Parathyroid adenoma (tissue), 2 donors: ENCODE results near the gene LRBA.

Experiments
- H2AFZ ChIP-seq: fragments of 300-600 bp; sonication (generic); one replicate; pipeline ENCODE4 v1.7.0; 2017; ENCODE audit warnings: antibody characterized with exemption, mild to moderate bottlenecking
- H3K27ac ChIP-seq: fragments of 300-600 bp; sonication (generic); one replicate; pipeline ENCODE4 v1.7.0; 2017
- H3K27me3 ChIP-seq: fragments of 300-600 bp; sonication (generic); one replicate; pipeline ENCODE4 v1.7.0; 2017; ENCODE audit warnings: low read length; ENCODE audit not compliant: control insufficient read depth, insufficient read depth
- H3K36me3 ChIP-seq: fragments of 300-600 bp; sonication (generic); one replicate; pipeline ENCODE4 v1.7.0; 2017; ENCODE audit warnings: low read length; ENCODE audit not compliant: control insufficient read depth, insufficient read depth
- H3K4me1 ChIP-seq: fragments of 300-600 bp; sonication (generic); one replicate; pipeline ENCODE4 v1.7.0; 2017; ENCODE audit warnings: control low read depth
- H3K4me2 ChIP-seq: fragments of 300-600 bp; sonication (generic); one replicate; pipeline ENCODE4 v1.7.0; 2017; ENCODE audit warnings: low read length
- H3K4me3 ChIP-seq: fragments of 300-600 bp; sonication (generic); one replicate; pipeline ENCODE4 v1.7.0; 2017; ENCODE audit warnings: low read depth, low read length
- H3K79me2 ChIP-seq: fragments of 300-600 bp; sonication (generic); one replicate; pipeline ENCODE4 v1.7.0; 2017; ENCODE audit warnings: control low read depth
- H3K9ac ChIP-seq: fragments of 300-600 bp; sonication (generic); one replicate; pipeline ENCODE4 v1.7.0; 2017; ENCODE audit warnings: mild to moderate bottlenecking
- H3K9me3 ChIP-seq: fragments of 300-600 bp; sonication (generic); one replicate; pipeline ENCODE4 v1.7.0; 2017; ENCODE audit warnings: low read length; ENCODE audit not compliant: control insufficient read depth
- TF ChIP-seq, protein P1 (sequence below): fragments of 300-600 bp; sonication (generic); IDR thresholded peaks from one replicate; pipeline ENCODE4 v1.7.0; 2017; ENCODE audit warnings: antibody characterized with exemption, mild to moderate bottlenecking
- donor health status: primary hyperparathyroidism.

LRBA gene

DNA sequence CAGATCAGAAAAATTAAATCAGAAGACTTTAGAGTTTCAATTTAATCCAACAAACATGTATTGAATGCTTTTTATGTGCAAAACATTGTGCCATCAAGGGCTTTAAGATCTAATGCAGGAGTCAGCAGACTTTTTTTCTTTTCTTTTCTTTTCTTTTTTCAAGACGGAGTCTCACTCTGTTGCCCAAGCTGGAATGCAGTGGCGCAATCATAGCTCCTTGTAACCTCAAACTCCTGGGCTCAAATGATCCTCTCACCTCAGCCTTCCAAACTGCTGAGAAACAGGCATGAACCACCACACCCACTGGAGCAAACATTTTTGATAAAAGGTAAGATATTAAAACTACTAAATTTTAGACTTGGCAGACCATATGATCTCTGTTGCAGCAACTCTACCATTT is 24.6 kb upstream of the LRBA start:
- Histone ChIP-seq H3K4me3 (no peak overlapping the region), H3K36me3 (no peaks in the 10 kb centered on the region), H3K4me2 (no peak overlapping the region), H3K9ac (no peak overlapping the region), H3K4me1 (no peaks in the 10 kb centered on the region), H3K27me3 (no peaks in the 10 kb centered on the region), H3K9me3 (no peaks in the 10 kb centered on the region), H3K27ac (no peak overlapping the region), H3K79me2 (no peaks in the 10 kb centered on the region), H2AFZ (no peak overlapping the region)
- TF ChIP-seq, protein P1, sequence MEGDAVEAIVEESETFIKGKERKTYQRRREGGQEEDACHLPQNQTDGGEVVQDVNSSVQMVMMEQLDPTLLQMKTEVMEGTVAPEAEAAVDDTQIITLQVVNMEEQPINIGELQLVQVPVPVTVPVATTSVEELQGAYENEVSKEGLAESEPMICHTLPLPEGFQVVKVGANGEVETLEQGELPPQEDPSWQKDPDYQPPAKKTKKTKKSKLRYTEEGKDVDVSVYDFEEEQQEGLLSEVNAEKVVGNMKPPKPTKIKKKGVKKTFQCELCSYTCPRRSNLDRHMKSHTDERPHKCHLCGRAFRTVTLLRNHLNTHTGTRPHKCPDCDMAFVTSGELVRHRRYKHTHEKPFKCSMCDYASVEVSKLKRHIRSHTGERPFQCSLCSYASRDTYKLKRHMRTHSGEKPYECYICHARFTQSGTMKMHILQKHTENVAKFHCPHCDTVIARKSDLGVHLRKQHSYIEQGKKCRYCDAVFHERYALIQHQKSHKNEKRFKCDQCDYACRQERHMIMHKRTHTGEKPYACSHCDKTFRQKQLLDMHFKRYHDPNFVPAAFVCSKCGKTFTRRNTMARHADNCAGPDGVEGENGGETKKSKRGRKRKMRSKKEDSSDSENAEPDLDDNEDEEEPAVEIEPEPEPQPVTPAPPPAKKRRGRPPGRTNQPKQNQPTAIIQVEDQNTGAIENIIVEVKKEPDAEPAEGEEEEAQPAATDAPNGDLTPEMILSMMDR: no peak

GRCh38 chr4:151038452-151039157 is 23.5 kb upstream of the LRBA start:
- H3K27ac ChIP-seq: no peak overlapping the region
- H3K36me3 ChIP-seq: no peaks in the 10 kb centered on the region
- TF ChIP-seq, protein P1: no peak
- H3K79me2 ChIP-seq: no peaks in the 10 kb centered on the region
- no peak overlapping the region for H3K4me3 ChIP-seq
- H3K9ac ChIP-seq: no peak overlapping the region
- H3K9me3 ChIP-seq: no peaks in the 10 kb centered on the region
- H2AFZ ChIP-seq: no peak overlapping the region
- H3K27me3 ChIP-seq: no peaks in the 10 kb centered on the region
- H3K4me2 ChIP-seq: no peak overlapping the region
- H3K4me1 ChIP-seq: no peaks in the 10 kb centered on the region

DNA sequence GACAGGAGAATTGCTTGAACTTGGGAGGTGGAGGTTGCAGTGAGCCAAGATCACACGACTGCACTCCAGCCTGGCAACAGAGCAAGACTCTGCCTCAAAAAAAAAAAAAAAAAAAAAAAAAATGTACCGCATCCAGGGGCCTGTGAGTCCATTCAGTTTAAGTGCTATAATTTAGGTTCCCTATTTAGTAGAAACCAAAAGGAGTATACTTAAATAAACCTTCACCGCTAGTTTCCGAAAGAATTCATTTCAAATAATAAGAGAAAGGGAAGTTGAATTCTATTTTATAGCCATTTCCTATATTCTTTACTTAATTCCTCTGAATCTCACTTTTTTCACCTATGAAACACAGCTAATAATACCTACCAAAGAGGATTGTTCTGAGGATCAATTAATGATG is 20.8 kb upstream of the LRBA start:
- Histone ChIP-seq H3K27ac (no peak overlapping the region), H3K9me3 (no peaks in the 10 kb centered on the region), H3K4me3 (no peak overlapping the region), H3K36me3 (no peaks in the 10 kb centered on the region), H3K79me2 (no peaks in the 10 kb centered on the region), H3K27me3 (no peaks in the 10 kb centered on the region), H2AFZ (no peak overlapping the region), H3K4me2 (no peak overlapping the region), H3K9ac (no peak overlapping the region), H3K4me1 (no peaks in the 10 kb centered on the region)
- TF ChIP-seq, protein P1: no peak

GRCh38 chr4:151035328-151035727 is 20.2 kb upstream of the LRBA start:
- Histone ChIP-seq H3K9me3 (no peaks in the 10 kb centered on the region), H3K36me3 (no peaks in the 10 kb centered on the region), H3K4me1 (no peaks in the 10 kb centered on the region), H3K4me2 (no peak overlapping the region), H3K27ac (no peak overlapping the region), H2AFZ (no peak overlapping the region), H3K9ac (no peak overlapping the region), H3K27me3 (no peaks in the 10 kb centered on the region), H3K4me3 (no peak overlapping the region), H3K79me2 (no peaks in the 10 kb centered on the region)
- TF ChIP-seq, protein P1: no peak

DNA sequence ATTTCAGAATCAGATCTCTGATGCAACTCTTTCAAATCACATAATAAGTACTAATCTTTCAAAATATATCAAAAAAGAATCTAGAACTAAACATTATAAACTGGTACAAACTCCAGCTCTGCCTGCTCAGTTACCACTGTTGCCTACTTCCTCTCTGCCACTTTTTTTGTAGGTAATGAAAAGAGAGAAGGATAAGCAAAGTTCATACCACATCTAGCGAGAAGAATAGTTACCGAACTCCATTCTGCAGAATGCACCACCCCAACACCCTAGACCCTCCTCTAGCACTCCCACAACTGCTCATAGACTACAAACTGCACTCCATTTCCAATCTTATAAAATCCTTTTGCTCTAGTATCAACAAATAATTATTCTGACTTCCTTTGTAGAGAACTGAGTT is 19.7 kb upstream of the LRBA start:
- Histone ChIP-seq H3K4me1 (no peaks in the 10 kb centered on the region), H3K9ac (no peak overlapping the region), H3K4me2 (no peak overlapping the region), H3K36me3 (no peaks in the 10 kb centered on the region), H3K79me2 (no peaks in the 10 kb centered on the region), H3K4me3 (no peak overlapping the region), H3K9me3 (no peaks in the 10 kb centered on the region), H3K27me3 (no peaks in the 10 kb centered on the region), H2AFZ (no peak overlapping the region), H3K27ac (no peak overlapping the region)
- TF ChIP-seq, protein P1: no peak
